ENCODE results near the gene C1S. TPM values are rescaled to one million over a fixed set of nuclear protein-coding genes. Genes with fewer than 3 reads are reported as not detected.

Gene C1S
- total and polyA plus RNA-seq, 2 donors: 74.2 to 196 TPM

DNA sequence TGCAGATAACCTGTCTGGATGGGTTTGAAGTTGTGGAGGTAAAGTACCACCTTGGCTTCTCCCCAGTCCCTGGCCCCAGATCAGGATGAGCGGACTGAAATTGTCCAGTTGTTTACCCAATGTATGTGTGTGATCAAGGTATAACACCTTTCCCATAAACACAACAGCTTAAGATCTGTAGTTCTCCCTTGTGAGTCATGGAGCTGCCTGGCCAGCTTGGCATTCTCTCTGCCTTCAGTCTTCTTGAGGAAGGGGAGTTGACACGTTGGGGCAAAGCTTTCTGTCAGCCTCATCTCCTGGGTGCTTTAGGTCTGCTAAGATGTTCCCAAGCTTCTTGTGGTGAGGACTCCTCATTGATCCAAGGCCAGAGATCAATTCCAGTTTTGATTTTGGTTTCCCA is 6.1 kb downstream of the C1S start:
- Histone ChIP-seq H3K4me3 (ENCODE audit: low read length in 2 of 2) (no peak overlapping the region), H3K4me1 (ENCODE audit: control insufficient read depth in 2 of 2, insufficient read depth in 2 of 2, low read length in 2 of 2) (peaks cover 0 to 7% of the 10 kb centered on the region in 2 donors), H3K9me3 (ENCODE audit: control insufficient read depth in 2 of 2, insufficient read depth in 1 of 2, low read length in 1 of 2) (no peaks in the 10 kb centered on the region), H3K27ac (ENCODE audit: low read depth in 1 of 2, low read length in 1 of 2) (peak overlapping the region; percentile 36 to 66), H3K36me3 (ENCODE audit: control insufficient read depth in 2 of 2, insufficient read depth in 2 of 2, low read length in 1 of 2) (no peaks in the 10 kb centered on the region), H3K27me3 (ENCODE audit: control insufficient read depth in 2 of 2, insufficient read depth in 1 of 2, low read length in 1 of 2) (no peaks in the 10 kb centered on the region)
- DNase-seq (ENCODE audit: low read depth in 6 of 9, low spot score in 9 of 9): no peak
- 95% methylated on average over 2 of the region's 2 CpGs for WGBS

DNA sequence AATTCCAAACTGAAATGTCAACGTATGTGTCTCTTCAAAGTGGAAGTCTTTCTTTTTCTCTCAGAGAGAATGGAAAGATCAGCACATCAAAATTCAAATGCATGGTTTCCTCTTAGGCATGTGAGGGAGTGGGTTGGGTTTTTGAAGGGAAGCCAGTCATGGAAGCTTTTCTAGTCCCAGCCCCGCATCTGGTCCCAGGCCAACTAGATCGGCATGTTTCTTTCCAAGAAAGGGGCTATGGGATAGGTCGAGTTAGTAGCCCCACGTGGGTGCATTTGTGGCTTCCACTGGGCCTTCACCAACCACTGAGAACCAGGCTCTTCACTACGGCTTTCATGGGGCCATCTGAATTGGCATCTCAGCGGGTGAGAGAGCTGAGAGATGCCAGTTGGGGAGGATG is 6.6 kb downstream of the C1S start:
- Histone ChIP-seq H3K4me1 (ENCODE audit: control insufficient read depth in 2 of 2, insufficient read depth in 2 of 2, low read length in 2 of 2) (peaks cover 0 to 7% of the 10 kb centered on the region in 2 donors), H3K27ac (ENCODE audit: low read depth in 1 of 2, low read length in 1 of 2) (peak overlapping the region; percentile 14 to 22), H3K9me3 (ENCODE audit: control insufficient read depth in 2 of 2, insufficient read depth in 1 of 2, low read length in 1 of 2) (no peaks in the 10 kb centered on the region), H3K36me3 (ENCODE audit: control insufficient read depth in 2 of 2, insufficient read depth in 2 of 2, low read length in 1 of 2) (no peaks in the 10 kb centered on the region), H3K4me3 (ENCODE audit: low read length in 2 of 2) (no peak overlapping the region), H3K27me3 (ENCODE audit: control insufficient read depth in 2 of 2, insufficient read depth in 1 of 2, low read length in 1 of 2) (no peaks in the 10 kb centered on the region)
- no peak for DNase-seq (ENCODE audit: low read depth in 6 of 9, low spot score in 9 of 9)
- WGBS: 92% methylated on average over 7 of the region's 7 CpGs

- WGBS: 58% methylated on average over 11 of the region's 11 CpGs
- Histone ChIP-seq H3K36me3 (ENCODE audit: control insufficient read depth in 2 of 2, insufficient read depth in 2 of 2, low read length in 1 of 2) (no peaks in the 10 kb centered on the region), H3K4me3 (ENCODE audit: low read length in 2 of 2) (no peak overlapping the region)
Observed at GRCh38 chr12:7068240-7068993, 7.9 kb downstream of the C1S start.

DNA sequence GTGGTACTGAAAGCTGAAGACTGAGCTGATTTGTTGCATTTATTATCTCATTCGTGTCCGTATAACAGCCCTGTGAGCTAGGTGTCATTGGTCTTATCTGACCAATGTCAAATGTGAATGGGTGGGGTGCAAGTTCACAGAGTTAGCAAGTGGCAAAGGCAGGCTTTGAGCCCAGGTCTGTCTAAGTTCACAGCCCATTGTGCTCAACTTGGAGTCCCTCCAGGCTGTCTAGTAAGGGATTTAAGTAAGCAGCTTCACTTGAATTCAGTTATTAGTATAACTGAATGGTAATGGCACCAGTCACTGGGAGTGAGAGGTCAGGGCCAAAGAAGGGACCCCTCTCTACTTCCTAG is 8.5 kb downstream of the C1S start:
- no peaks in the 10 kb centered on the region for H3K9me3 ChIP-seq (ENCODE audit: control insufficient read depth in 2 of 2, insufficient read depth in 1 of 2, low read length in 1 of 2)
- no peaks in the 10 kb centered on the region for H3K27me3 ChIP-seq (ENCODE audit: control insufficient read depth in 2 of 2, insufficient read depth in 1 of 2, low read length in 1 of 2)
- H3K36me3 ChIP-seq (ENCODE audit: control insufficient read depth in 2 of 2, insufficient read depth in 2 of 2, low read length in 1 of 2): no peaks in the 10 kb centered on the region
- H3K4me3 ChIP-seq (ENCODE audit: low read length in 2 of 2): no peak overlapping the region
- no peak for DNase-seq (ENCODE audit: low read depth in 6 of 9, low spot score in 9 of 9)
- WGBS: 90% methylated on average over 2 of the region's 2 CpGs
- H3K27ac ChIP-seq (ENCODE audit: low read depth in 1 of 2, low read length in 1 of 2): no peak overlapping the region
- H3K4me1 ChIP-seq (ENCODE audit: control insufficient read depth in 2 of 2, insufficient read depth in 2 of 2, low read length in 2 of 2): peaks cover 0 to 7% of the 10 kb centered on the region in 2 donors

More at GRCh38 chr12:7068240-7068993, 7.9 kb downstream of the C1S start:
- no peak for DNase-seq (ENCODE audit: low read depth in 6 of 9, low spot score in 9 of 9)
- Histone ChIP-seq H3K27me3 (ENCODE audit: control insufficient read depth in 2 of 2, insufficient read depth in 1 of 2, low read length in 1 of 2) (no peaks in the 10 kb centered on the region), H3K4me1 (ENCODE audit: control insufficient read depth in 2 of 2, insufficient read depth in 2 of 2, low read length in 2 of 2) (peaks cover 0 to 7% of the 10 kb centered on the region in 2 donors), H3K9me3 (ENCODE audit: control insufficient read depth in 2 of 2, insufficient read depth in 1 of 2, low read length in 1 of 2) (no peaks in the 10 kb centered on the region), H3K27ac (ENCODE audit: low read depth in 1 of 2, low read length in 1 of 2) (no peak overlapping the region)

DNA sequence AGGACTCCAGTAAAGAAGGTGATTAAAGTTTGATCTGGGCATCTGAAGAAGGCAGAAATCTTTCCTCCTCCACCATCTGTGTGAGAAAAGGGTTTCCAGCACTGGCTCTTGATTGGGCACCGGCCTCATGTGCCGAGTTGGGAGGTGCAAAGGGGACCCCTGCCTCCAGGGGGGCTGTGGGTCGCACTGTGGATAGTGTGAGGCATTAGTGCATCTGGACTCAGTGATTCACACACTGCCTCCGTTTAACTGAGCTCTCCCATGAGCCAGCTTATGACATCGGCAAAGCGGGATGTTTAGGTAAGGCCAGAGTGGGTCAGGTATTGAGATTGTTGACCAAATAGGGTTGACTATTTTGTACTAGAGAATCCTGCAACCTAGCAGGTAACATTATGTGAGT is 8.9 kb downstream of the C1S start:
- no peaks in the 10 kb centered on the region for H3K9me3 ChIP-seq (ENCODE audit: control insufficient read depth in 2 of 2, insufficient read depth in 1 of 2, low read length in 1 of 2)
- WGBS: 89% methylated on average over 6 of the region's 6 CpGs
- no peaks in the 10 kb centered on the region for H3K36me3 ChIP-seq (ENCODE audit: control insufficient read depth in 2 of 2, insufficient read depth in 2 of 2, low read length in 1 of 2)
- no peaks in the 10 kb centered on the region for H3K27me3 ChIP-seq (ENCODE audit: control insufficient read depth in 2 of 2, insufficient read depth in 1 of 2, low read length in 1 of 2)
- DNase-seq (ENCODE audit: low read depth in 6 of 9, low spot score in 9 of 9): no peak
- H3K4me1 ChIP-seq (ENCODE audit: control insufficient read depth in 2 of 2, insufficient read depth in 2 of 2, low read length in 2 of 2): peaks cover 0 to 7% of the 10 kb centered on the region in 2 donors
- no peak overlapping the region for H3K4me3 ChIP-seq (ENCODE audit: low read length in 2 of 2)
- no peak overlapping the region for H3K27ac ChIP-seq (ENCODE audit: low read depth in 1 of 2, low read length in 1 of 2)

GRCh38 chr12:7072035-7072434 is 11.5 kb downstream of the C1S start:
- H3K36me3 ChIP-seq (ENCODE audit: control insufficient read depth in 2 of 2, insufficient read depth in 2 of 2, low read length in 1 of 2): no peaks in the 10 kb centered on the region
- no peaks in the 10 kb centered on the region for H3K27me3 ChIP-seq (ENCODE audit: control insufficient read depth in 2 of 2, insufficient read depth in 1 of 2, low read length in 1 of 2)
- H3K9me3 ChIP-seq (ENCODE audit: control insufficient read depth in 2 of 2, insufficient read depth in 1 of 2, low read length in 1 of 2): no peaks in the 10 kb centered on the region
- no peak for DNase-seq (ENCODE audit: low read depth in 6 of 9, low spot score in 9 of 9)
- no peak overlapping the region for H3K4me3 ChIP-seq (ENCODE audit: low read length in 2 of 2)
- WGBS: 96% methylated on average over 6 of the region's 6 CpGs
- H3K27ac ChIP-seq (ENCODE audit: low read depth in 1 of 2, low read length in 1 of 2): no peak overlapping the region
- H3K4me1 ChIP-seq (ENCODE audit: control insufficient read depth in 2 of 2, insufficient read depth in 2 of 2, low read length in 2 of 2): peaks cover 0 to 2% of the 10 kb centered on the region in 2 donors

- no peak for DNase-seq (ENCODE audit: low read depth in 6 of 9, low spot score in 9 of 9)
- no peaks in the 10 kb centered on the region for H3K27me3 ChIP-seq (ENCODE audit: control insufficient read depth in 2 of 2, insufficient read depth in 1 of 2, low read length in 1 of 2)
- no peaks in the 10 kb centered on the region for H3K9me3 ChIP-seq (ENCODE audit: control insufficient read depth in 2 of 2, insufficient read depth in 1 of 2, low read length in 1 of 2)
- no peaks in the 10 kb centered on the region for H3K36me3 ChIP-seq (ENCODE audit: control insufficient read depth in 2 of 2, insufficient read depth in 2 of 2, low read length in 1 of 2)
- H3K4me1 ChIP-seq (ENCODE audit: control insufficient read depth in 2 of 2, insufficient read depth in 2 of 2, low read length in 2 of 2): no peaks in the 10 kb centered on the region
- H3K27ac ChIP-seq (ENCODE audit: low read depth in 1 of 2, low read length in 1 of 2): no peak overlapping the region
- 96% methylated on average over 6 of the region's 6 CpGs for WGBS
- H3K4me3 ChIP-seq (ENCODE audit: low read length in 2 of 2): no peak overlapping the region
Observed at GRCh38 chr12:7072554-7072953, 12.0 kb downstream of the C1S start.

- 2% methylated on average over 1 of the region's 1 CpG for WGBS
Observed at GRCh38 chr12:7073946-7074345, 13.4 kb downstream of the C1S start.

GRCh38 chr12:7075518-7075917 is 15.0 kb downstream of the C1S start:
- 84% methylated on average over 3 of the region's 3 CpGs for WGBS
- H3K9me3 ChIP-seq (ENCODE audit: control insufficient read depth in 2 of 2, insufficient read depth in 1 of 2, low read length in 1 of 2): no peaks in the 10 kb centered on the region
- no peaks in the 10 kb centered on the region for H3K27me3 ChIP-seq (ENCODE audit: control insufficient read depth in 2 of 2, insufficient read depth in 1 of 2, low read length in 1 of 2)
- no peak overlapping the region for H3K4me3 ChIP-seq (ENCODE audit: low read length in 2 of 2)
- DNase-seq (ENCODE audit: low read depth in 6 of 9, low spot score in 9 of 9): no peak
- H3K36me3 ChIP-seq (ENCODE audit: control insufficient read depth in 2 of 2, insufficient read depth in 2 of 2, low read length in 1 of 2): no peaks in the 10 kb centered on the region
- no peaks in the 10 kb centered on the region for H3K4me1 ChIP-seq (ENCODE audit: control insufficient read depth in 2 of 2, insufficient read depth in 2 of 2, low read length in 2 of 2)
- H3K27ac ChIP-seq (ENCODE audit: low read depth in 1 of 2, low read length in 1 of 2): no peak overlapping the region

More at GRCh38 chr12:7073946-7074345, 13.4 kb downstream of the C1S start:
- H3K4me1 ChIP-seq (ENCODE audit: control insufficient read depth in 2 of 2, insufficient read depth in 2 of 2, low read length in 2 of 2): no peaks in the 10 kb centered on the region
- no peaks in the 10 kb centered on the region for H3K36me3 ChIP-seq (ENCODE audit: control insufficient read depth in 2 of 2, insufficient read depth in 2 of 2, low read length in 1 of 2)
- H3K9me3 ChIP-seq (ENCODE audit: control insufficient read depth in 2 of 2, insufficient read depth in 1 of 2, low read length in 1 of 2): no peaks in the 10 kb centered on the region
- H3K4me3 ChIP-seq (ENCODE audit: low read length in 2 of 2): no peak overlapping the region
- DNase-seq (ENCODE audit: low read depth in 6 of 9, low spot score in 9 of 9): no peak
- no peaks in the 10 kb centered on the region for H3K27me3 ChIP-seq (ENCODE audit: control insufficient read depth in 2 of 2, insufficient read depth in 1 of 2, low read length in 1 of 2)
- no peak overlapping the region for H3K27ac ChIP-seq (ENCODE audit: low read depth in 1 of 2, low read length in 1 of 2)
